K562 (cell line): ENCODE data around the gene CACNA1E.

Source experiments
- CTCF ChIP-seq, 3 experiments: IDR thresholded peaks in 2 of 3; conservative IDR thresholded peaks in 1 of 3; 2 replicates each; pipeline ENCODE4 v1.5.1; 2011 to 2012; ENCODE audit warnings: low read length in 3 of 3, mild to moderate bottlenecking in 3 of 3, control low read depth in 2 of 3, improper control_type of control experiment in 1 of 3, inconsistent platforms in 1 of 3, low read depth in 1 of 3, mixed read lengths in 1 of 3, moderate library complexity in 1 of 3; ENCODE audit not compliant: insufficient read depth in 2 of 3
- EWSR1 ChIP-seq: fragments of 450-650 bp; IDR thresholded peaks from 2 replicates; pipeline ENCODE4 v1.6.1; 2018; ENCODE audit warnings: borderline replicate concordance, mild to moderate bottlenecking, low read depth, moderate library complexity; ENCODE audit not compliant: partially characterized antibody
- EZH2 ChIP-seq: IDR thresholded peaks from 2 replicates; pipeline ENCODE4 v1.6.1; 2012; ENCODE audit warnings: low read depth, mild to moderate bottlenecking, inconsistent platforms, low read length, borderline replicate concordance
- HBP1 ChIP-seq: fragments of 450-650 bp; formaldehyde crosslinking; IDR thresholded peaks from 2 replicates; pipeline ENCODE4 v1.4.0; 2022; ENCODE audit warnings: missing genetic modification characterization
- HMGN3 ChIP-seq: IDR thresholded peaks from 2 replicates; pipeline ENCODE4 v1.6.1; 2011; ENCODE audit warnings: borderline replicate concordance, low read depth, mild to moderate bottlenecking, mixed read lengths, low read length; ENCODE audit not compliant: insufficient read length; ENCODE audit errors: extremely low read depth
- KLF1 ChIP-seq: fragments of 450-650 bp; IDR thresholded peaks from 2 replicates; pipeline ENCODE4 v1.6.1; 2016; ENCODE audit warnings: missing genetic modification characterization, missing compliant biosample characterization
- NRF1 ChIP-seq, 2 experiments: fragments of 450-650 bp; IDR thresholded peaks in 1 of 2; conservative IDR thresholded peaks in 1 of 2; 2 replicates each; pipeline ENCODE4 v1.6.1; 2014; ENCODE audit warnings: mild to moderate bottlenecking in 2 of 2
- POLR2A ChIP-seq: fragments of 450-650 bp; conservative IDR thresholded peaks from 2 replicates; pipeline ENCODE4 v1.6.1; 2016
- PTTG1 ChIP-seq: fragments of 450-650 bp; IDR thresholded peaks from 2 replicates; pipeline ENCODE4 v1.6.1; 2016; ENCODE audit warnings: low read depth, mild to moderate bottlenecking, missing genetic modification characterization, missing compliant biosample characterization
- SMAD2 ChIP-seq: fragments of 150-350 bp; IDR thresholded peaks from 2 replicates; pipeline ENCODE4 v1.6.1; 2014; ENCODE audit warnings: low read depth, mild to moderate bottlenecking, low read length
- TCF7 ChIP-seq: sonication (generic); IDR thresholded peaks from 2 replicates; pipeline ENCODE4 v1.6.1; 2016; ENCODE audit warnings: antibody characterized with exemption, borderline replicate concordance
- ZFP91 ChIP-seq: sonication (generic); formaldehyde crosslinking; IDR thresholded peaks from 2 replicates; pipeline ENCODE4 v1.8.0; 2022; ENCODE audit warnings: mild to moderate bottlenecking, missing genetic modification reagents
- ZNF165 ChIP-seq: fragments of 250-450 bp; sonication (Bioruptor Pico); IDR thresholded peaks from 2 replicates; pipeline ENCODE4 v1.4.0; 2020; ENCODE audit warnings: borderline replicate concordance
- ZNF24 ChIP-seq: fragments of 450-650 bp; IDR thresholded peaks from 2 replicates; pipeline ENCODE4 v1.6.1; 2016

- TF ChIP-seq ZNF165 (CRISPR knock-in tag) (no peak), ZFP91 (CRISPR knock-in tag) (no peak), HBP1 (CRISPR knock-in tag) (no peak), TCF7 (no peak), CTCF (IDR thresholded peaks at IDR 0.05 in 2 of 3, conservative IDR thresholded peaks at IDR 0.05 in 1 of 3; ENCODE audit: insufficient read depth in 2 of 3, low read depth in 1 of 3, low read length in 3 of 3) (no peak), KLF1 (tag) (no peak), NRF1 (conservative IDR thresholded peaks at IDR 0.05 in 1 of 2, IDR thresholded peaks at IDR 0.05 in 1 of 2) (peak; percentile 65 to 69), HMGN3 (no peak), EWSR1 (no peak), SMAD2 (no peak), ZNF24 (no peak), PTTG1 (tag) (no peak), POLR2A (no peak), EZH2 (no peak)
These were observed 614 bp upstream of the CACNA1E start for GRCh38 chr1:181482521-181483284.
